ENCODE measurements around the gene CHD2.

CHD2 gene

DNA sequence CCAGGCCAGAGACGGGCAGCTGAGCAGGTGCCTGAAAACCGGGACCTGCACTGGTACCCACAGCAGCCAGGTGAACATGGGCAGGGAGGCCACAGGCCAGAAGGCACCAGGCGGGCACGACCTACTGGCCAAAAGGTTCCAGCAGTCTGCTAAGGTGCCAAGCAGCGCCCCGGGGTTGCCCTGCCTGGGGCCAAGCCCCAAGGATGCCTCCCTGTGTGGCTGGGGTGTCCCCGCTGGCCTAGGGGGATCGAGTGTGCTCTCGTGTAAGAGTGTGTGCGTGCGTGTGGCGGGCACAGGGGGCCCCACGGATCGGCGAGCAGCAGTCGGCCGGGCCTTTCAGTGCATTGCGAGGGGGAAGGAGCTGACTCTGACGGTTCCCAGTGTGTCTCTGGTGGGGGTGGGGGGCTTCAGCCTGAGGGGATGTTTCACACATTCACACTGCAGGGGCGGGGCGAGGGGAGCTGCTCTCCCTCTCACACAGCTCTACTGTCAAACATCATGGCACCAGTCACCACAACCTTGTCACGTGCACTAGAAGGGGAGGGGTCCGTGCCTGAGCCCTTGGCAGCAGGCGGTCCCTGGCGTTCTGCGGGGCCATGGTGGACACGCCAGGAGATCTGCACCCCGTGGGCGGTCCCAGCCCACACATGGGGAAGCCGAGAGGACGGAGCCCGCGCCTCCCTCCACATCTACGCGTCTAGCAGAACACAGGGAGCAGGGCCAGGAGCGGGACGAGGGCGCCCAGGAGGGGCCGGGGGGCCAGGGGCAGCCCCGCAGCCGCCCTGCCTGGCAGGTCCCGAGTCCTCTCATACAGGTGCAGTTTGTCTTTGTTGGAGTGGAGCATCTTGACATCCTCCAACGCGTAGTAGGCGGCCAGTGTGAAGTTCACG lies 144.4 kb downstream of the CHD2 start:
- ChIA-PET CTCF (interaction anchor here (0.5 to 0.6 kb wide), 2 partner anchors 16 to 460 kb away, joined by 3 read pairs; no protein-coding TSS in a partner anchor), POLR2A (ENCODE audit: low non-redundant PET) (no interaction called here)
- H3K27ac ChIP-seq, result no peak overlapping the region
- no peak for TF ChIP-seq CTCF (conservative IDR thresholded peaks at IDR 0.05; ENCODE audit: low read depth)
- DNase-seq (ENCODE audit: low spot score), result no peak

- DNase-seq (ENCODE audit: low spot score), result no peak
- ChIA-PET POLR2A (ENCODE audit: low non-redundant PET) (no interaction called here), CTCF (no interaction called here)
- H3K27ac ChIP-seq, result no peak overlapping the region
- TF ChIP-seq CTCF (conservative IDR thresholded peaks at IDR 0.05; ENCODE audit: low read depth), result no peak
Observed at GRCh38 chr15:93045191-93045785, 145.2 kb downstream of the CHD2 start.

GRCh38 chr15:93046120-93046519 lies 146.0 kb downstream of the CHD2 start:
- DNase-seq (ENCODE audit: low spot score), result no peak
- H3K27ac ChIP-seq, result no peak overlapping the region
- TF ChIP-seq CTCF (conservative IDR thresholded peaks at IDR 0.05; ENCODE audit: low read depth), result no peak
- CTCF ChIA-PET, result no interaction called here
- POLR2A ChIA-PET (ENCODE audit: low non-redundant PET), result no interaction called here

DNA sequence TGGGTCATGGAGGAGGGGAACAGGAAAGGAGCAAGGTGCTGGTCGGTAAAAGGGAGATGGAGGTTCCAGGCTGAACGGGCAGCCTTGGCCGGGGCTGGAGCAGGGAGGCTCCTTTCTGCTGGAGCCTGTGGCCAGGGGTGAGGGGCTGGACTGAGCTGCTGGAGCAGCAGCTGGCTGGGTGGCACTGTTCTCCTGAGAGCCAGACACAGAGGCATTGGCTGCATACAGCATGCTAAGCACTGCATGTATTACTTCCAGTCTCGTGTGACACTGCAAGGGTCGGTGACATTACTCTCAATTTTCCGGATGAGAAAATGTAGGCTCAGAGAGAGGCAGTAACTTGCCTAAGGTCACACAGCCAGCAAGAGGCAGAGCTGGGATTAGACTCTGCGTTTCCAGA lies 146.6 kb downstream of the CHD2 start:
- no peak for DNase-seq (ENCODE audit: low spot score)
- CTCF ChIA-PET, result no interaction called here
- no peak for TF ChIP-seq CTCF (conservative IDR thresholded peaks at IDR 0.05; ENCODE audit: low read depth)
- POLR2A ChIA-PET (ENCODE audit: low non-redundant PET), result no interaction called here
- no peak overlapping the region for H3K27ac ChIP-seq

DNA sequence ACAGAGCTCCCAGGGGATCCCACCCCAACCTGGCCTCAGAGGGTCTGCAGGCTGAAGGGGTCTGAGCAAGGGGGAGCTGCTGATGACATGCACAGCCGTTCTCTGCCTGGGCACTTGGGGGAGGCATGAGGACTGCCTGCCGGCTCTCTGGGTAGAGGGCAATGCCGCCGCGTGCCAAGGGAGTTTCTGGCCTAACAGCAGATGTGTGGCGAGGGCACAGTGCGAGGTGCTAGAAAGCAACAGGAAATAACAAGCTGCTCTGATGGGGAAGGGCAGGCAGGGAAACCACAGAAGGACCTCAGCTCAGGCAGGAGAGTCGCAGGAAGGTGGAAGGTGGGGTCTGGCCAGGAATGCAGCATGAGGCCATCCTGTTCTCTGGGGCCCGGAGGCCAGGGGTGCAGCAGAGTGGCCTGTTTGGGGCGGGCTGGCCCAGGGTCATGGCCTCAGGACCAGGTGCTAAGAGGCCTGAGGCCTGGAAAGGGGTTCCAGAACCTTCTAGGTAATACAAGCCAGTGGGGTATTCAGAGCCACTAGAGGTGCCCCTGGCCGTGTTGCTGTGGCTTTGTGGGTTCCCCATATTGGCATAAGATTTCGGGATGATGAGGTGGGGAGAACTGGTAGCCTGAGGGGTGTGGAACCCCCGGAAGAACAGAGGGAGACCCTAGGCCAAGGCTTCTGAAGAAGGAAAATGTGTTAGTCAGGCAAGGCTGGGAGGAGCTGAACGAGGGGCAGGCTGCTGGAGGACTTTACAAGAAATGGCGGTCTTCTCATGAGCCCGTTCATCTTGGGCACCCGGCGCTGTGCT lies 147.7 kb downstream of the CHD2 start:
- no peak for DNase-seq (ENCODE audit: low spot score)
- ChIA-PET CTCF (no interaction called here), POLR2A (ENCODE audit: low non-redundant PET) (no interaction called here)
- peak overlapping the region; percentile 44 for H3K27ac ChIP-seq
- TF ChIP-seq CTCF (conservative IDR thresholded peaks at IDR 0.05; ENCODE audit: low read depth), result no peak

- ChIA-PET POLR2A (ENCODE audit: low non-redundant PET) (interaction anchor here (0.5 kb wide), 1 partner anchor 7 kb away, joined by 7 read pairs; no protein-coding TSS in a partner anchor), CTCF (interaction anchor here (1.5 kb wide), 1 partner anchor 1072 kb away, joined by 4 read pairs; no protein-coding TSS in a partner anchor)
- TF ChIP-seq CTCF (conservative IDR thresholded peaks at IDR 0.05; ENCODE audit: low read depth), result no peak
- H3K27ac ChIP-seq, result peak overlapping the region; percentile 44
- DNase-seq (ENCODE audit: low spot score), result no peak
Observed at GRCh38 chr15:93048426-93048721, 148.2 kb downstream of the CHD2 start.

All from RWPE1 (cell line).